Activated CD4-positive, alpha-beta T cell treated with anti-CD3 and anti-CD28 coated beads, Interleukin-2, amount 50 U/mL, for 48 hours (primary cell): ENCODE results near the gene BCAS3.
"Not testable (repeated sequence)": the region's sequence is repeated elsewhere in the genome, so short reads cannot be mapped to it uniquely, and the experiment has no call there.

Source experiments
- DNase-seq, 2 experiments: peaks; one replicate each; pipeline ENCODE4 v3.0.0-alpha.2; 2020

BCAS3 gene

DNA sequence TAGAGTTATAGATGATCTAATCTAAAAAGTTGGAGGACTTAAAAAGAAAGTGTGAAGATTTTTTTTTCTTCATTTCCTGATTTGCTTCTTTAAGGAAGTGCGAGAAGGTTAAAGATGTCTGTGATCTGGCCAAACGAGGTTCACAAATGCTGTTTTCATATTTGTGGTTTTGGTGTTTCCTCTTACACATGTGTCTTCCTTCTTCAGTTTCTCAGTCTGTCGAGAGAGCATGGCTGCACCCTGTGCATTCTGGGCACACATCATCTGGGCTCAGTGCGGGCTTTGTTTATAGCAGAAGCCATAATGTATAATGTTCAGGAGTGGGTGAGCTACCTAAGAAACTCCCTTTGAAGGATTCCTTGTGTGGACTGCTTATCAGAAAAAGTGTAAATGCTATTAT, 461.6 kb downstream of the BCAS3 start:
- peak; percentile 20 to 38 for DNase-seq

DNA sequence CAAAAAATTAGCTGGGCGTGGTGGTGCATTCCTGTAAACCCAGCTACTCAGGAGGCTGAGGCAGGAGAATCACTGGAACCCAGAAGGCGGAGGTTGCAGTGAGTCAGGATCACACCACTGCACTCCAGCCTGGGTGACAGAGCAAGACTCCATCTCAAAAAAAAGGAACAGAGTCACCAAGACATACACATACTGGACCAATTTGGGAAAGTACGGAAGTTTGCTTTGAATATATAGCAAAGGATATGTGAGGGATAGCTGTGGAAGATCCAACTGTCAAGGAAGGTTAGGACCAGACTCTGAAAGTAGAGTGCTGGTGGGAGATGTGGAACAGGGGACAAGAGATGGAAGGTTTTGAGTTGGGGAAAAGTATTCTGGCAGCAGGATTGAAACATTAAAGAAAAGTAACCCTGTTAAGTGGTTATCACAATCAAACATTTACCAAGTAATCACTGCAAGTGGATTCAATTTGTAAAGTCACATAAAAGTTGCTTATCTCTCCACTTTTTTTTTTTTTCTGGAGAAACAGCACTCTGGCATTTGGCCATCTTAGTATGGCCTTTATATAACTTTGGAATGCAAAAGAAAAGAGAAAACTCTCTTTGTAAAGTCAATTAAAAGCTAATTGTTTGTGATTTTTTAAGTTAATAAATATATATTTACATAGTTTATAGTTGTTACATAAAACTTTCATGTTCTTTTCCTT, 462.6 kb downstream of the BCAS3 start:
- no peak for DNase-seq

DNA sequence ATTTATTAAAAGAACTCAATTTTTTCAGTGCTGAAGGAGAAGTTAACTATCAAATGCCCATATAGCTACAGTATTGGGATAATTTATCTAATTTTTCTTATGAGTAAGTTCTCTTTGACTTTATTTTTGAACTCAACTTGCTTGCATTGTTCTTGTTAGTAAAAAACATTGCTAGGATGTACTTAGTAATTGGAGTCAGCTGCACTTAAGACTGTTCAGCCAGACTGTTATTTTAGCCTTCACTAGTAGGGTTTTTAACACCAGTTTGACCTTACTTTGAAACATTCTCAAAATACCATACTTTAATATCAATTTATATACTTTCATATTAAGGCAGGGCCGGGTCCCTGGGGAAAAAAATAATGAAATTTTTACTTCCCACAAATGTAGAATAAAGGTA, 465.4 kb downstream of the BCAS3 start:
- DNase-seq: no peak

DNA sequence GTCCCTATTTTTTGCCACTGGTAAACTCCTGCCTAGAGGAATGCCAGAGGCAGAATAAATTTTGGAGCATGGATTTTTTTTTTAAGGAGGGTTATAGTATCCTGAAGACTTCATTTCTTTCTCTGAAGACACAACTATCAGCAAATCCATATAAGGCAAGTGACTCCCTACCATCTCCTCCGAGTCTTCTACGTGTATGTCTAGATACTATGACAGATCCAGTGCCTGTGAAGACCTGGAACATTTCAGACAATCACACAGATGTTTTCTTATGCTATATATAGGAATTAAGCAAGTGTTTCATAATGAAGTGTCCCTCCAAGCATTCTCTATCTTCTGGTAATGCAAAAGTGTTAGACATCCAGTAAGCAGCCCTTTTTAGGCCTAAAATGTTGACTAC, 466.5 kb downstream of the BCAS3 start:
- DNase-seq: no peak

DNA sequence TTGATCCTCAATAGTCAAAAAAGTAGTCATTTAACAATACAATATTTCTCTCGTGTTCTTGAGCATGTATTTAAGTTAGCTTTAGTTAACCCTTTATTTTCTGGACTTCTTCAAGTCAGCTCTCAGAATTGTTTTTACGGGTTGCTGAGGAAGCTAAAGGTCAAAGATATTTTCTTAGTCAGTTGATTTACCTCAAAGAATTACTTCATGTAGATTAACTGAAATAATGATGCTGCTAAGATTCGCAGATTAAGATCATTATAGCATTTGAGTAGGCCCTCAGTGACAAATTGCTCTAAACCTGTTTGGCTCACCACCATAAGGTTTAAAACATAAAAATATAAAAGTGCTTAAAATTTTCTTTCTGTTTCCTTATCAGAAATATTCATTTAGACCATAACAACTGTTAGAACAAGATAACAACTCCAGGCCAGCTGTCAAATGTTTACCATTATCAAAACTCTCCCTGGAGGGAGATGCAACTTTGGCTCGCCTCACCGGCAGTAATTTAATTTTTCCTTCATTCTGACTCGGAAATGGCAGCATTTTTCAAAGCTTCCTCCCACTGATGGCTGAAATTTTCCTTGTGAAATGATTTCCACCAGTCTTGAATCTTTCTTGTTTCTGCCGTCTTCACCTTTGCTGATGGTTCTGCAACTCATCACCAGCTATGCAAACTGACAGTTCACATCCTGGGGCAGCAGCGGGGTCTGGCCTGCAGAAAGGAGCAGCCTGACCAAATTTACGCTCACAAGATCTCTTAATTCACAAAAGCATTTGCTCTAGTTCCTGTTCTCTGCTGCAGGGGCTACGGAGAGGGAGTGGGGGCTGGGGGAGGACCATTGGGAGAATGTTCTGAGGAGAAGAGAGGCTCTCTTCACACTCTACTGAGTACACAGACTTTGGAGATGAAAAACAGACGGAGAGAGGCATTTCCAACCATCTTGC, 467.2 kb downstream of the BCAS3 start:
- DNase-seq: no peak

DNA sequence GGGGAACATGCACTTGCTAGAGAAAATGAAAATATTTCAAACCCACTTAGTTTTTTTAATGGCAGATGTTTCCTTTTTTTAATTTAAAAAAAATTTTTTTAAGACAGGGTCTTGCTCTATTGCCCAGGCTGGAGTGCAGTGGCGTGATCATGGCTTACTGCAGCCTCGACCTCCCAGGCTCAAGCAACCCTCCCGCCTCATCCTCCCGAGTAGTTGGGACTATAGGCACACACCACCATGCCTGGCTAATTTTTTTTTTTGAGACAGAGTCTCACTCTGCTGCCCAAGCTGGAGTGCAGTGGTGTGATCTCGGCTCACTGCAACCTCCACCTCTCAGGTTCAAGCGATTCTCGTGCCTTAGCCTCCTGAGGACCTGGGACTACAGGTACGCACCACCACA, 469.2 kb downstream of the BCAS3 start:
- DNase-seq: not testable (repeated sequence)

DNA sequence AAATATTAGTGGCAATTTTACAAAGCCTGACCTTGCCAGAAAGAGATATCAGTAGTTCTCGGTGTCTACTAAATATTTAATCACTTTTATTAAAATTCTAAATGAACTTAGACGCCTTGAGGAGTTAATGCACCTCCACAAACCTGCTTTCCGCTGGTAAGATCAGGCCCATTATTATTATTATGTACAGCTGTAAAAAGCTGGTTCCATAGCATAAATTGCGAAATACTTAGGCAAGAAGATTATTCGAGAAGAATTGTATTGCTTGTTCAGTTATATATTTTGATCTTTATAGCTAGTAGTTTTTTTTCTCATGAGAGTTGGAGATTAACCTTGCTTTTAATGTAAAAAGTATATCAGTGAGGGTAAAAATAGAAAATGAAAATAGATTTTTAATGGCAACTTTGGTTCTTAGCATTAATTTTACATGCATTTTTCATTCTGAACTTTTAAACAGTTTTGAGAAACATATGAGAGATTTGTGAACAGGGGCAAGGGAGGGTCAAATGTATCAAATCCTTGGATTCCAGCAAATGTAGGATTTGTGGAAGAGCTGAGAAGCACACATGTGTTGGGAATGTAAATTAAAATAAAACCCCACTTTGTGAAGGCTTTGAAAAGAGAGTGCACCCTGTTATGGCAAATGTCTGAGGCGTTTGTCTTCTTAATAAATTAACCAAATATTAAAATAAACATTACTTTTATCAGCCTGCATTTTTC, 471.6 kb downstream of the BCAS3 start:
- no peak for DNase-seq

DNA sequence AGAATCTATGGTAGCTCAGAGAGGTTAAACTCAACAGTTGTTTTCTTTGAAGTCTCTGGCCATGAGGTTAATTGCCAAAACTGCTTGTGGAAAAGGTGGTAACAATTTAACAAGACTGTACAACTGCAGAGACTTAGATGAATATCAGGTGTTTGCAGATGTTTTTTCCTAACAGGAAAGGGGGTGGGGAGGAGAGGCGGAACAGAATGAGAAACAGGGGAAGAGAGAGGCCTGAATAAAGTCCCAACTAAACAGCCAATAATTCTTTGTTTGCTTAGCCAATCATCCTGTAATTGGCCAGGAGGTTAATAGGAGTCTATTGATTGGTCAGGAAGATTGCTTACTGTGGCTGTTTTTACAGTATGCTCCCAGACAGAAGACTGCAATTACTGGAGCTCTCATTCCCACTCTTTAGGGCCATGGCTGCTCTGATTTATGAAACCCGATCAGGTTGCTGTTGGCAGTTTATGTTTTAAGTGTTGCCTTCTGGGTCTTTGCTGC, 472.3 kb downstream of the BCAS3 start:
- no peak for DNase-seq

DNA sequence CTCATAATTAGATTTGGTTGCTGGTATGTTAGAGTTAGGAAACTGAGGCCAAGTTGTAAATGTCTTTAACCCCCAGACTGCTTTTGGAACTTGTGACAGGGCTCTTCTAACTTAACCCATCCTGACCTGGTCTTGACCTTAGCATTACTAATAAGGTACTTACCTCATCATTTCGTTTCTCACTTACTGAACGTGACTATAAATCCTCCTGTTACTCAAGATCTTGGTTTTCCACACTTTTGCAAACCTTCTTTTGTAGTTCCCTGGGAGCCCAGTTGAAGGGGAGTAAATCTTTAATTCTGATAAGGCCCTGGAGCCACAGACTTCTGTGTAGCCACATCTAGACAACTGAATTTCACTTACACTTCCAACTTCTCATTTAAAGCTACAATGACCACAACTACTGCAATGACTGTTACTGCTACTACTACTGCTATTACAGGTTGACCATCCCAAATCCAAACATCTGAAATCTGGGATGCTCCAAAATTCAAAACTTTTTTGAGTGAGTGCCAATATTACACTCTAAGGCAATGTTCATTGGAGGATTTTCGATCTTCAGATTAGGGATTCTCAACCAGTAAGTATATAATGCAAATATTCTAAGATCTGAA, 473.1 kb downstream of the BCAS3 start:
- no peak for DNase-seq

DNA sequence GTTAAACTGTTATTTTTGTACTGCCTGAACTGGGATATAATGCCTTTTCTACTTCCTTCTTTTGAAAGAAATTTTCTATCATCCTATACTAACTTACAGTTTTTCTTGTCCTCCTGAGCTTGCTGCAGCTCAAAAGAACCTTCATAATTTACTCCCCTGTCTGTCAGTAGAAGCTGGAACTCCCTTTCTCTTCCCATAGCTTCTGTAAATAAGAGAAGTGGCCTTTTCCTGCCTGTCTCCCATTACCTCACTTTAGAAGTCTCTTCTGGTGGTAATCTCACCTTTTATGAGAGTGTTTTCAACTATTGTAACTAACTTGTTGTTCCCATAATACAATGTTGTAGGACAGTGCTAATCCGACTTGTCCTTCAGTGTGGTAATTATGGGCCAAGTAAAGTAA, 475.2 kb downstream of the BCAS3 start:
- DNase-seq: no peak

DNA sequence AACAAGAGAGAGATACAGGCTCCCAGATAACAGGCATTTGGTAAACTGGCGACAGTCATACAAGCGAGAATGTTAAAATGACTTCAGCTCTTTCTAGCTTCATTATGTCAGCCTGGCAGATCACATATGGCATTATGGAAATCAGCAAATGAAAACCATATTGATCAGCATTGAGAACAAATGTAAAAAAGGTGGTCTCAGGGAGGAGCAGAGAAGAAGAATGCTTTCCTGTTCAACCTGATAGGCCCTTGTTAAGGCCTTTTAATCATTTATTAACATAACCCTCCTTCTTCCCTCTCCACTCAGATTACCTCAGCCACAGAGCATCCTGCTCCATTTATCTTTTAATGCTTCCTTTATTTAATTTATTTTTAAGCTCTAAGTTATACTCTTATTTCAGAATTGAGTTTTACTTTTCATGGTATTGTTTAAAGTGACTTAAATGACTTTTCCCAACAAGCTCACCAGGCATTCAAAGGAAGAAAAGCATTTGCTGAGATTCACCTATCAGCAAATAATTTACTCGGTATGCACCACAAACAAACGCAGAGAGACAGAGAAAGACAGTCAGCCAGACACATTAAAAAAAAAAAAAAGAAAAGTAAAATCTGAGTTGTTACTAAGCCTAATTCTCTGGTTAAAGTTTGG, 478.1 kb downstream of the BCAS3 start:
- DNase-seq: no peak

DNA sequence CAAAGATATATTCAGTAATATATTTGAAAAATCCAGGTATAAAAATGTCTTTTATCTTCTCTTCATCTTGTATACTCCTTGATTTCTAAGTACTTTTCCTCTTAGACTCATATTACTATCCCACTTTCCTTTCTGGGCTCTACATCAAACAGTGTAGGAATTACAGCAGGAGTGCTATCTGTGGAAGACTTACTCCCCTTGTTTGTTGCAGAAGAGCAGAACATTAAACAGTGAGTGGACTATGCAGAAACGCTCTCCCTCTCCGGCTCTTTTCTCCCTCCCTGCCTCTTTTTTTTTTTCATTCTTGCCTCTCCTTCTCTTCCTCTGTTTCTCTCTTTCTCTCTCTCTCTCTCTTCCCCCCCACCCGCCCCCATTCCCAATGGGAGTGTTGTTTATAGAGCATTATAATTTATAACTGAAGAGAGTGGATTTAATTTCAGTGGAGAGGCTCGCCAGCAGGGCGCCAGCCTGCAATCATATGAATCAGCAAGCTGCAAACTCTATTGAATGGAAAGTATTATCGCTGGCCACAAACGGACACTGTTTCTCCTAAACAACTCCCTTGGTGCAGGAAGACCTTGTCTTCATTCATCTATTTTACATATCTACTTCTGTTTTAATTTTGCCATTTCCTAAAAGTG, 479.7 kb downstream of the BCAS3 start:
- DNase-seq: no peak

DNA sequence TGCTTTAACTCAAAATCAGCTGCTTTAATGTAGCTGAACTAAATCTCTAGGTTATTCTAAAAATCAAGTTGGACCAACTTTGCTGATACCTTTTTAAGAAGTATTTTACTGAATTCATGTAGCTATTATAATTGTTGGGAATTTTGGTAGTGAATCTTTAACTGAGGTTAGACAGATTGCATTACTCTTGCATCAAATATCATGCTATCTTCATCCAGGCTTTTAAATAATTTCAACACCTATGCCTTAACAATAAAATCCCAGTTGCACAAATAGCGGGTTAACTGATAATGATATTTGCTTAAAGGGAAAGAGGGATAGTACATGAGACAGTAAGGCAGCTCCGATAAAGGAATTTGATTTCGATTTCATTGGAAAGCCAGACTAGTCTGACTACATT, 480.7 kb downstream of the BCAS3 start:
- no peak for DNase-seq

DNA sequence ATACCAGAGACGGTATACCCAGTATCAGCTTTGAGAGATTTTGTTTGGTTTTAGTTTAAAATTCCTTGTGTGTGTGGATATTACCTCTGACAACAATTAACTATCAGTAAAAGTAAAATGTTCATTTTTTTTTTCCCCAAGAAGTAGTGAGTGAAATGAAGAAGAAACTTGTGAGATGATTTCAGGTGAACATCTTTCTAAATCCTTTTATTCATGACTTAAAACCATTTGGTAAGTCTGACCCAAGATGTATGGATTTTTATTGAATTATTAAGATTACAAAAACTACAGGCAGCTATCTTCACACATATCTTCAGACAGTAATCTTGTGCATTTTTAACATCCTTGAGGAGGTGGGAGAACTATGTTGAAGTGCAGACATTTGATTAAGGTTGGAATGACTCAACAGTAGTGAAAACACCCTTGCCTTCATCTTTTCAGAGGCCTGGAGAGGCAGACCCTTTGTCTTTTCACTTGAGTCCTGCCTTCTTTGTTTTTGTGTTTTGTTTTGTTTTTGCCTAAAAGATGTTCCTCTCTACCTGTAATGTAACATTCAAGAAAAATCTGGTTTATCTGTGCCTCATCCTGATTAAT, 481.7 kb downstream of the BCAS3 start:
- DNase-seq: no peak

DNA sequence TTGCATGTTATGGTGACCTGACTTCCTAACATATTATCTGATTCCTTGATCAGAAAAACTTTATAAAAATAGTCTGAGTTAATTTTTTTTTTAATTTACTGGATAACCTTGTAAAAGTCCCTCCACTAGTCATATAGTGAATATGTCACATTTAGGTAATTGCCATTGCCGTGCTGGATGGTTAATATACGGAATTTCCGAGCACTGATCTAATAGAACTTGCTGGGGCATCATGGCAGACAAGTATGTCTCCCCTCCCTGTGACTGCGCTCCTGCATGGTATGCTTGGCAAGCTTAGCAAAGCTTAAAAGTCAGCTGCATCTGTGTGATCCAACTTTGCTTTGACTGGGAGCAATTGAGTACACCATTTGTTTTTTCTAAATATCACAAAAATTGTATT, 482.6 kb downstream of the BCAS3 start:
- DNase-seq: no peak

DNA sequence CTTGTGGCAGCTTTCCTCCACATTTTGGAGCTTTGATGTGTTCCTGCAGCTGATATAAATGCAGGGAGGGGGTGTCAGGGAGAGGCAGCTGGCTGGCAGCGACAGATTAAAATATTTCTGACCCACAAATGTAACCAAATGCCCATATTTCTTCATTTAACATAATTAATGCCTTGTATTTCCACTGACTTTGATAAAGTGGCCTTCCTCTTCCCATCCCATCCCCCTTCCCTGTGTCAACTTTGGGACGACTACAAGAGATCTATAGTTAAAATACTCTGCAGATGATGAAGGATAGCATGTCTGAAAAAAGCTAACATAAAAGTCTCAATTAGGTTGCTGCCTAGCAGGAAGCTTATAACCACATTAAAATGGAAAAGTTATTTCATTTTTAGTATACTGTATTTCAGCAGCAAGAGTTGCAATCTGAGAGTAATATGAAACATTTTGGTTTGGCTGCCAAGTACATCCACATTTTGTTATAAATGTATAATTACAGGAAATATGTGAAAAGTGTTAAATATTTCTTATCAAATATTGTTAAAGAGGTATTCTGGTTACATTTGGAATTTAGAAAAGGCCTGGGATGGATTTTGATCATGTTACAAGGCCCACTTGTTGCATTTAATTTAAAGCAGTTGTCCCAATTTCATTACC, 483.3 kb downstream of the BCAS3 start:
- no peak for DNase-seq

DNA sequence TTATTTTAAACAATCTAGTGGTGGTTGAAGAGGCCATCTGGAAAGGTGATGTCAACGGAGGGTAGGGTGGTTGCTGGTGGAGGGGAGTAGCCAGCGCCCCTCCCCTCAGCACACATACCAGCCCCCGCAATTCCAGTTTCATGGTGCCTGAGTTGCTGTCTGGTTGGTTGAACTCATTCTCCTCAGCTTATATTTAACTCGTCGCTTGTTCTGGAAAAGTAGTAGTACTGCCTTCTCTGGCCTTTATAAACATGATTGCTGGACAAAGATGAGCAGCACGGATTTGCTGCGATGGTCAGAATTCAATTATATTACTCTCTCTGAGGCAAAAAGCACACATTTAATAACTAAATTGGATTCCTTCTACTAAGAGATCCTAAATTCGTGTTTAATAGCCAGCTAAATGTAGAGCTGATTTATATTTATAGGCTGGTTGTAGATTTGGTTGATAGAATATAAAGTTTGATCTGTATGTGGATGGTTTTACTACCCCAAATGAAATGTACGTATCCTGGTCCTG, 484.0 kb downstream of the BCAS3 start:
- DNase-seq: no peak

DNA sequence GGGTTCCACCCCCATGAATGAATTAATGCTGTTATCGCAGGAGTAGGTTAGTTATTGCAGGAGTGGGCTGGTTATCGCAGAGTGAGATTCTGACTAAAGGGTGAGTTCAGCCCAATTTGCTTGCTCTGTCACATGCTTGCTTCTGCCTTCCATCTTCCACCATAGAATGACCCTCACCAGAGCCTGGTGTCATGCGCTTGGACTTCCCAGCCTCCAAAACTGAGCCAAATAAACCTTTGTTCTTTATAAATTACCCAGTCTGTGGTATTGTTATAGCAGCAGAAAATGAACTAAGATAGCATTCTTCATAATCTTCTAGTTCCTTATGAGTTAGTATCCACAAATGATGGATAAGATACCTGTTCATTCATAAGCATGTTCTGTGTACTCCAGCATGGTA, 486.9 kb downstream of the BCAS3 start:
- DNase-seq: no peak

DNA sequence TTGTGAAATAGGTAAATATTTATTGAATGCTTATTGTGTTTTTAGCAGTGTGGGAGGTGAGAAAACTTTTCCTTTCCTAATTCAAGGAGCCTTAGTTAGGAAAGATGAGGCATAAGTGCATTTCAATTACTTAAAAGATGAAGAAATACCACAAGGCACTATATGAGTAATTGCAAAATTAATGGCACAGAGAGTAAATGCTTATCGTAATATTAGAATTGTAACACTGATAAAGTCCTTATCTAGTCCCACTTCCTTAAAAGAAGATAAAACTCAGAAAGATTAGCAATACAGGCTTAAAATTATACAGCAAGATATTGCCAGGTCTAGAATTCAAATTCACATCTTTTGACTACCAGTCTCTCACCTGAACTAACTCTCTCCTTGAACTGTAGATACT, 489.4 kb downstream of the BCAS3 start:
- DNase-seq: no peak

DNA sequence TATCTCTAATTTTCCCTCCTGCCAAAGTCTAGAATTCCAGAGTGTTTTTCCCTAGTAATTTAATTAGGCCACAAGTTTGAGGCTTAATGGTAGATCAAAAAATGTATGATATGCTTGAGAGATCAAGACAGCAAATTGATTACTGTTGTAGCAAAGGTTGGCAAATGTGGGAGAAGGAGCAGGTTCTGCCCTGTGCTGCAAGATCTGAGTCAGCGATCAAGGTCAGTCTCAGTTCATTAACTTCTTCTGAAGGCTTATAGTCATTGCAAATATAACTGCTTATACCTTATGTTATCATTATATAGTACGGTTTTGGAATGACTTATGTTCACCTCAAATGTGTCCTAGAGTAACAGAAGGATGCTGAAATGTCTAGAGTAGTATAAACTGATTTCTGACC, 490.9 kb downstream of the BCAS3 start:
- DNase-seq: no peak

DNA sequence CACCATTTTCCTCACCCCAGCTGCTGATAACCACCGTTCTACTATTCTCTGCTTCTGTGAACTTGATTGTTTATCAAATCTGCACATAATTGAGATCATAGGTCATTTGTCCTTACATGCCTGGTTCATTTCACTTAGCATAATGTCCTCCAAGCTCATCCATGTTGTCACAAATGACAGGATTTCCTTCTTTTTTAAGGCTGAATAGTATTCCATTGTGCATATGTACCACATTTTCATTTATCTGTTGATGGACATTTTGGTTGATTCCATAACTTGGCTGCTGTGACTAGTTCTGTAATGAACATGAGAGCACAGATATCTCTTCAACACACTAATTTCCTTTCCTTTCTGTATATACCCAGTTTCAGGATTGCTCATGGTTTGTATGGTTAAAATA, 496.7 kb downstream of the BCAS3 start:
- no peak for DNase-seq
